ENCODE results near the gene TMEM233.
"Not testable (repeated sequence)": the region's sequence is repeated elsewhere in the genome, so short reads cannot be mapped to it uniquely, and the experiment has no call there.

Gene TMEM233

GRCh38 chr12:119615518-119616475 is 22.2 kb downstream of the TMEM233 start:
- ChIA-PET POLR2A (ENCODE audit: low non-redundant PET) (no interaction called here), CTCF (no interaction called here)
- DNase-seq (ENCODE audit: low spot score): no peak
- no peak overlapping the region for H3K27ac ChIP-seq
- TF ChIP-seq CTCF (conservative IDR thresholded peaks at IDR 0.05; ENCODE audit: low read depth): no peak

GRCh38 chr12:119618328-119618896 is 24.8 kb downstream of the TMEM233 start:
- DNase-seq (ENCODE audit: low spot score); H3K27ac ChIP-seq; CTCF ChIA-PET; POLR2A ChIA-PET (ENCODE audit: low non-redundant PET): not testable (repeated sequence)

- DNase-seq (ENCODE audit: low spot score): no peak
- CTCF ChIA-PET: no interaction called here
- H3K27ac ChIP-seq: no peak overlapping the region
- POLR2A ChIA-PET (ENCODE audit: low non-redundant PET): no interaction called here
- no peak for TF ChIP-seq CTCF (conservative IDR thresholded peaks at IDR 0.05; ENCODE audit: low read depth)
Measured at GRCh38 chr12:119620490-119620889, 26.9 kb downstream of the TMEM233 start.

- DNase-seq (ENCODE audit: low spot score): no peak
- ChIA-PET CTCF (no interaction called here), POLR2A (ENCODE audit: low non-redundant PET) (no interaction called here)
- no peak overlapping the region for H3K27ac ChIP-seq
- TF ChIP-seq CTCF (conservative IDR thresholded peaks at IDR 0.05; ENCODE audit: low read depth): no peak
Measured at GRCh38 chr12:119621878-119622277, 28.3 kb downstream of the TMEM233 start.

- no peak overlapping the region for H3K27ac ChIP-seq
- TF ChIP-seq CTCF (conservative IDR thresholded peaks at IDR 0.05; ENCODE audit: low read depth): no peak
- no peak for DNase-seq (ENCODE audit: low spot score)
- POLR2A ChIA-PET (ENCODE audit: low non-redundant PET): interaction anchor here (0.6 kb wide), 1 partner anchor 46 kb away, joined by 3 read pairs; no protein-coding TSS in a partner anchor
- CTCF ChIA-PET: no interaction called here
Measured at GRCh38 chr12:119624966-119625365, 31.4 kb downstream of the TMEM233 start.

- ChIA-PET CTCF (no interaction called here), POLR2A (ENCODE audit: low non-redundant PET) (no interaction called here)
- no peak overlapping the region for H3K27ac ChIP-seq
- DNase-seq (ENCODE audit: low spot score): no peak
- TF ChIP-seq CTCF (conservative IDR thresholded peaks at IDR 0.05; ENCODE audit: low read depth): no peak
Measured at GRCh38 chr12:119627019-119627643, 33.6 kb downstream of the TMEM233 start.

GRCh38 chr12:119627686-119628085 is 34.1 kb downstream of the TMEM233 start:
- no peak overlapping the region for H3K27ac ChIP-seq
- no peak for DNase-seq (ENCODE audit: low spot score)
- TF ChIP-seq CTCF (conservative IDR thresholded peaks at IDR 0.05; ENCODE audit: low read depth): no peak
- POLR2A ChIA-PET (ENCODE audit: low non-redundant PET): no interaction called here
- CTCF ChIA-PET: no interaction called here

All from RWPE1 (cell line).